BLaER1 treated with 17β-estradiol and CSF1 and Interleukin-3, amounts not matched to agents 10 nM and 100 nM (cell line): ENCODE measurements around the gene ZFYVE28.

ENCODE experiments used
- H3K27ac ChIP-seq, 11 experiments: shearing (Covaris generic); formaldehyde crosslinking; 2 replicates each; pipeline ENCODE4 v1.8.1; 2022
- H3K27me3 ChIP-seq, 11 experiments: shearing (Covaris generic); formaldehyde crosslinking; 2 replicates each; pipeline ENCODE4 v1.8.1; 2022
- H3K36me3 ChIP-seq, 11 experiments: shearing (Covaris generic); formaldehyde crosslinking; 2 replicates each; pipeline ENCODE4 v1.8.1; 2022
- H3K4me1 ChIP-seq, 10 experiments: shearing (Covaris generic); formaldehyde crosslinking; 2 replicates each; pipeline ENCODE4 v1.8.1; 2022
- H3K4me2 ChIP-seq, 11 experiments: shearing (Covaris generic); formaldehyde crosslinking; 2 replicates each; pipeline ENCODE4 v1.8.1; 2022
- H3K4me3 ChIP-seq, 10 experiments: shearing (Covaris generic); formaldehyde crosslinking; 2 replicates each; pipeline ENCODE4 v1.8.1; 2022
- H3K9ac ChIP-seq, 11 experiments: shearing (Covaris generic); formaldehyde crosslinking; 2 replicates each; pipeline ENCODE4 v1.8.1; 2022
- H3K9me3 ChIP-seq, 11 experiments: shearing (Covaris generic); formaldehyde crosslinking; replicated peaks in 1 of 11; 2 replicates each; pipeline ENCODE4 v1.8.1; 2022
- H4K20me1 ChIP-seq, 11 experiments: shearing (Covaris generic); formaldehyde crosslinking; 2 replicates each; pipeline ENCODE4 v1.8.1; 2022
- Cebpa-rat ChIP-seq, 11 experiments: shearing (Covaris generic); IDR thresholded peaks; 2 replicates each; pipeline ENCODE4 v1.8.1; 2022

ZFYVE28 gene

GRCh38 chr4:2258091-2259035 lies 160.1 kb downstream of the ZFYVE28 start:
- Histone ChIP-seq H3K27ac (no peak overlapping the region; a peak in 1 of 22 replicates), H4K20me1 (peaks cover 66 to 80% (median 79%) of the 10 kb centered on the region in 11 experiments), H3K36me3 (peaks cover 15 to 69% (median 40%) of the 10 kb centered on the region in 11 experiments; a peak in 21 of 22 replicates), H3K4me1 (peaks cover 56 to 64% (median 61%) of the 10 kb centered on the region in 10 experiments), H3K9ac (peak overlapping the region in 8 of 11 experiments; percentile 39 to 97 (median 95); a peak in 13 of 22 replicates), H3K9me3 (no peaks in the 10 kb centered on the region), H3K4me3 (no peak overlapping the region), H3K4me2 (peak overlapping the region in 10 of 11 experiments; percentile 57 to 98 (median 78); a peak in 13 of 22 replicates), H3K27me3 (no peaks in the 10 kb centered on the region)
- TF ChIP-seq Cebpa-rat (IDR thresholded peaks at IDR 0.05) = no peak

GRCh38 chr4:2257361-2258081 lies 160.9 kb downstream of the ZFYVE28 start:
- peaks cover 72 to 86% (median 85%) of the 10 kb centered on the region in 11 experiments for H4K20me1 ChIP-seq
- H3K36me3 ChIP-seq = peaks cover 17 to 76% (median 45%) of the 10 kb centered on the region in 11 experiments; a peak in 21 of 22 replicates
- peak overlapping the region; percentile 57 to 98 (median 73) for H3K4me2 ChIP-seq
- H3K4me1 ChIP-seq = peaks cover 48 to 60% (median 53%) of the 10 kb centered on the region in 10 experiments
- H3K27ac ChIP-seq = peak overlapping the region in 10 of 11 experiments; percentile 8 to 72 (median 57); a peak in 16 of 22 replicates
- peak overlapping the region; percentile 11 to 97 (median 56); a peak in 20 of 22 replicates for H3K9ac ChIP-seq
- H3K4me3 ChIP-seq = peak overlapping the region in 3 of 10 experiments; percentile 2 to 19 (median 5); a peak in 3 of 20 replicates
- H3K9me3 ChIP-seq = no peaks in the 10 kb centered on the region
- no peak for TF ChIP-seq Cebpa-rat (IDR thresholded peaks at IDR 0.05)
- H3K27me3 ChIP-seq = no peaks in the 10 kb centered on the region

- Histone ChIP-seq H3K36me3 (peaks cover 17 to 83% (median 51%) of the 10 kb centered on the region in 11 experiments; a peak in 21 of 22 replicates), H3K4me2 (peak overlapping the region; percentile 57 to 98 (median 73)), H3K9ac (peak overlapping the region; percentile 11 to 97 (median 56); a peak in 20 of 22 replicates), H3K4me3 (peak overlapping the region in 3 of 10 experiments; percentile 2 to 19 (median 5); a peak in 3 of 20 replicates), H3K27ac (peak overlapping the region in 10 of 11 experiments; percentile 31 to 72 (median 57); a peak in 19 of 22 replicates), H3K9me3 (no peaks in the 10 kb centered on the region), H3K27me3 (no peaks in the 10 kb centered on the region), H4K20me1 (peaks cover 77 to 93% (median 86%) of the 10 kb centered on the region in 11 experiments), H3K4me1 (peaks cover 48 to 59% (median 53%) of the 10 kb centered on the region in 10 experiments)
- TF ChIP-seq Cebpa-rat (IDR thresholded peaks at IDR 0.05) = no peak
These were observed 161.7 kb downstream of the ZFYVE28 start for GRCh38 chr4:2256781-2257191.

- Histone ChIP-seq H3K4me3 (peak overlapping the region in 1 of 10 experiments; percentile 5; a peak in 1 of 20 replicates), H3K27me3 (no peaks in the 10 kb centered on the region), H3K27ac (peak overlapping the region in 10 of 11 experiments; percentile 31 to 72 (median 57); a peak in 17 of 22 replicates), H3K4me2 (peak overlapping the region; percentile 57 to 98 (median 73)), H3K4me1 (peaks cover 48 to 59% (median 53%) of the 10 kb centered on the region in 10 experiments), H3K36me3 (peaks cover 22 to 88% (median 55%) of the 10 kb centered on the region in 11 experiments; a peak in 21 of 22 replicates), H4K20me1 (peaks cover 77 to 98% (median 87%) of the 10 kb centered on the region in 11 experiments), H3K9ac (peak overlapping the region in 10 of 11 experiments; percentile 11 to 97 (median 57); a peak in 15 of 22 replicates), H3K9me3 (no peaks in the 10 kb centered on the region)
- no peak for TF ChIP-seq Cebpa-rat (IDR thresholded peaks at IDR 0.05)
These were observed 162.2 kb downstream of the ZFYVE28 start for GRCh38 chr4:2256156-2256731.

- Histone ChIP-seq H3K4me1 (peaks cover 44 to 54% (median 50%) of the 10 kb centered on the region in 10 experiments), H3K9me3 (no peaks in the 10 kb centered on the region), H3K9ac (peak overlapping the region in 7 of 11 experiments; percentile 11 to 97 (median 54); a peak in 7 of 22 replicates), H3K4me3 (no peak overlapping the region), H3K4me2 (peak overlapping the region in 9 of 11 experiments; percentile 57 to 98 (median 73); a peak in 14 of 22 replicates), H3K27me3 (no peaks in the 10 kb centered on the region), H3K36me3 (peaks cover 26 to 95% (median 61%) of the 10 kb centered on the region in 11 experiments; a peak in 21 of 22 replicates), H3K27ac (peak overlapping the region in 6 of 11 experiments; percentile 41 to 72 (median 60); a peak in 9 of 22 replicates), H4K20me1 (peaks cover 72 to 98% (median 85%) of the 10 kb centered on the region in 11 experiments)
- no peak for TF ChIP-seq Cebpa-rat (IDR thresholded peaks at IDR 0.05)
These were observed 162.8 kb downstream of the ZFYVE28 start for GRCh38 chr4:2255501-2256155.

GRCh38 chr4:2254665-2255500 lies 163.6 kb downstream of the ZFYVE28 start:
- peaks cover 36 to 47% (median 42%) of the 10 kb centered on the region in 10 experiments for H3K4me1 ChIP-seq
- H3K9ac ChIP-seq = 0 out of 22 replicates have a peak overlapping the region, but pooled peaks of 1 of the 11 experiments have one; percentile 4
- peaks cover 65 to 98% (median 84%) of the 10 kb centered on the region in 11 experiments for H4K20me1 ChIP-seq
- no peak overlapping the region for H3K27ac ChIP-seq
- TF ChIP-seq Cebpa-rat (IDR thresholded peaks at IDR 0.05) = no peak
- peaks cover 33 to 97% (median 65%) of the 10 kb centered on the region in 11 experiments for H3K36me3 ChIP-seq
- no peaks in the 10 kb centered on the region for H3K9me3 ChIP-seq
- no peaks in the 10 kb centered on the region for H3K27me3 ChIP-seq
- no peak overlapping the region for H3K4me3 ChIP-seq
- no peak overlapping the region for H3K4me2 ChIP-seq
